ENCODE measurements around the gene EDEM3.

The EDEM3 gene

GRCh38 chr1:184793967-184794366 is 39.3 kb upstream of the EDEM3 start:
- CTCF ChIA-PET, result interaction anchor here (5.4 kb wide), 1 partner anchor 13 kb away, joined by 37 read pairs; no protein-coding TSS in a partner anchor

GRCh38 chr1:184792450-184792969 is 37.9 kb upstream of the EDEM3 start:
- CTCF ChIA-PET, result interaction anchor here (2.0 to 5.4 kb wide), 2 partner anchors 13 to 15 kb away, joined by 8 to 37 read pairs; no protein-coding TSS in a partner anchor
- no peak for TF ChIP-seq CTCF (IDR thresholded peaks at IDR 0.05; ENCODE audit: control extremely low read depth, extremely low read depth, low read depth, missing control alignments)
- POLR2A ChIA-PET, result no interaction called here
- no peak for DNase-seq (ENCODE audit: extremely low spot score)

More at GRCh38 chr1:184793967-184794366, 39.3 kb upstream of the EDEM3 start:
- POLR2A ChIA-PET, result no interaction called here
- TF ChIP-seq CTCF (IDR thresholded peaks at IDR 0.05; ENCODE audit: control extremely low read depth, extremely low read depth, low read depth, missing control alignments), result no peak
- no peak for DNase-seq (ENCODE audit: extremely low spot score)

- no peak for TF ChIP-seq CTCF (IDR thresholded peaks at IDR 0.05; ENCODE audit: control extremely low read depth, extremely low read depth, low read depth, missing control alignments)
- ChIA-PET CTCF (interaction anchor here (0.6 to 2.0 kb wide), 2 partner anchors 14 to 190 kb away, joined by 3 to 8 read pairs; no protein-coding TSS in a partner anchor), POLR2A (no interaction called here)
- DNase-seq (ENCODE audit: extremely low spot score), result no peak
These were observed 36.9 kb upstream of the EDEM3 start for GRCh38 chr1:184791550-184791900.

GRCh38 chr1:184790642-184791549 is 36.2 kb upstream of the EDEM3 start:
- ChIA-PET POLR2A (no interaction called here), CTCF (interaction anchor here (0.6 to 3.0 kb wide), 3 partner anchors 14 to 191 kb away, joined by 3 to 13 read pairs (median 8); no protein-coding TSS in a partner anchor)
- DNase-seq (ENCODE audit: extremely low spot score), result no peak
- TF ChIP-seq CTCF (IDR thresholded peaks at IDR 0.05; ENCODE audit: control extremely low read depth, extremely low read depth, low read depth, missing control alignments), result no peak

GRCh38 chr1:184789884-184790283 is 35.2 kb upstream of the EDEM3 start:
- POLR2A ChIA-PET, result no interaction called here
- CTCF ChIA-PET, result interaction anchor here (3.0 kb wide), 1 partner anchor 16 kb away, joined by 13 read pairs; no protein-coding TSS in a partner anchor
- TF ChIP-seq CTCF (IDR thresholded peaks at IDR 0.05; ENCODE audit: control extremely low read depth, extremely low read depth, low read depth, missing control alignments), result no peak
- no peak for DNase-seq (ENCODE audit: extremely low spot score)

- POLR2A ChIA-PET, result no interaction called here
- CTCF ChIA-PET, result interaction anchor here (0.9 to 3.0 kb wide), 4 partner anchors 17 to 193 kb away, joined by 3 to 13 read pairs (median 4); no protein-coding TSS in a partner anchor
- no peak for TF ChIP-seq CTCF (IDR thresholded peaks at IDR 0.05; ENCODE audit: control extremely low read depth, extremely low read depth, low read depth, missing control alignments)
These were observed 34.3 kb upstream of the EDEM3 start for GRCh38 chr1:184788970-184789369.

More at GRCh38 chr1:184788970-184789369, 34.3 kb upstream of the EDEM3 start:
- no peak for DNase-seq (ENCODE audit: extremely low spot score)

Measured in GM10248 (cell line).